K562 (cell line): ENCODE results near the gene TOM1L1. TPM values are rescaled to one million over a fixed set of nuclear protein-coding genes. Genes with fewer than 3 reads are reported as not detected.

Source experiments
- ATAC-seq: fragments of 200-7000 bp; cut with Tn5 transposase; 3 replicates; pipeline ENCODE4 v1.9.1; 2020; ENCODE audit warnings: moderate library complexity
- BruUV-seq: library from RNA; stranded (reverse); fragments of 400-500 nt; replicated peaks from 2 replicates; lab custom pipeline; 2021; lab: Mats Ljungman, UMichigan
- CTCF ChIA-PET: fragments of 300-600 bp; formaldehyde crosslinking; extraction: SDS; loops from one replicate; lab custom pipeline; 2021; ENCODE audit warnings: low intra/inter-chr PET ratio; lab: Yijun Ruan, JAX
- POLR2A ChIA-PET: fragments of 300-600, 350-650 bp; sonication (Branson Sonifier 250); formaldehyde crosslinking; extraction: SDS; loops from one replicate; lab custom pipeline; 2021; ENCODE audit warnings: antibody characterized with exemption, inconsistent platforms; lab: Yijun Ruan, JAX
- DNase-seq, 4 experiments: peaks; one replicate each; pipeline versions ENCODE4 v3.0.0 to v3.0.0-alpha.2; 2011 to 2018; ENCODE audit warnings: low spot score in 3 of 4, mixed read lengths in 3 of 4; ENCODE audit errors: extremely low read depth in 1 of 4
- FAIRE-seq: peaks from 2 replicates; lab custom pipeline; 2011; peaks lifted over from hg19 to GRCh38; lab: Jason Lieb, UNC
- H2AFZ ChIP-seq: 2 replicates; pipeline ENCODE4 v1.6.0; 2011; ENCODE audit warnings: low read depth, low read length, control low read depth, inconsistent platforms
- H3K27ac ChIP-seq: fragments of 200-600 bp; 3 replicates; pipeline ENCODE4 v1.8.0; 2011; ENCODE audit warnings: low read depth, mild to moderate bottlenecking, control low read depth, inconsistent platforms, low read length, moderate library complexity, mixed read lengths; ENCODE audit errors: extremely low read depth
- H3K27me3 ChIP-seq, 2 experiments: fragments of 300-600 bp in 1 of 2; 2 replicates in 1 of 2; 3 replicates in 1 of 2; pipeline versions ENCODE4 v1.6.0 to v1.8.0; 2011; ENCODE audit warnings: inconsistent platforms in 2 of 2, low read length in 2 of 2, mild to moderate bottlenecking in 1 of 2, mixed read lengths in 1 of 2, moderate library complexity in 1 of 2; ENCODE audit not compliant: control insufficient read depth in 2 of 2, insufficient read depth in 2 of 2
- H3K36me3 ChIP-seq: fragments of 300-600 bp; 3 replicates; pipeline ENCODE4 v1.8.0; 2011; ENCODE audit warnings: mild to moderate bottlenecking, low read length, inconsistent platforms; ENCODE audit not compliant: control insufficient read depth, insufficient read depth
- H3K4me1 ChIP-seq, 2 experiments: fragments of 200-600 bp in 1 of 2; replicated peaks in 1 of 2; 2 replicates in 1 of 2; 3 replicates in 1 of 2; pipeline versions ENCODE4 v1.5.1 to v1.8.0; 2011; ENCODE audit warnings: inconsistent platforms in 2 of 2, low read length in 2 of 2, mild to moderate bottlenecking in 1 of 2, mixed read lengths in 1 of 2, moderate library complexity in 1 of 2; ENCODE audit not compliant: control insufficient read depth in 2 of 2, insufficient read depth in 2 of 2
- H3K4me2 ChIP-seq: 2 replicates; pipeline ENCODE4 v1.6.1; 2011; ENCODE audit warnings: low read length, control low read depth, inconsistent platforms, mixed read lengths; ENCODE audit not compliant: insufficient read depth
- H3K4me3 ChIP-seq: fragments of 200-600 bp; sonication (generic), shearing (Covaris generic); 2 replicates; pipeline ENCODE4 v1.5.1; 2016; ENCODE audit warnings: control low read depth, inconsistent platforms
- H3K79me2 ChIP-seq: fragments of 200-600 bp; 3 replicates; pipeline ENCODE4 v1.8.0; 2011; ENCODE audit warnings: low read length, inconsistent platforms; ENCODE audit not compliant: control insufficient read depth, insufficient read depth
- H3K9ac ChIP-seq, 2 experiments: 2 replicates each; pipeline versions ENCODE4 v1.6.0 to v1.6.1; 2011; ENCODE audit warnings: low read depth in 2 of 2, low read length in 2 of 2, control low read depth in 1 of 2, inconsistent platforms in 1 of 2, mild to moderate bottlenecking in 1 of 2, mixed read lengths in 1 of 2; ENCODE audit not compliant: insufficient read depth in 1 of 2
- H3K9me1 ChIP-seq: one replicate; pipeline ENCODE4 v1.6.0; 2011; ENCODE audit warnings: inconsistent platforms, mild to moderate bottlenecking, low read length, moderate library complexity; ENCODE audit not compliant: control insufficient read depth, insufficient read depth
- H3K9me3 ChIP-seq: replicated peaks from 2 replicates; pipeline ENCODE4 v1.5.1; 2011; ENCODE audit warnings: low read depth, low read length, inconsistent platforms; ENCODE audit not compliant: control insufficient read depth, insufficient read depth
- H4K20me1 ChIP-seq: replicated peaks from 2 replicates; pipeline ENCODE4 v1.6.1; 2011; ENCODE audit warnings: low read length, inconsistent platforms, mixed read lengths; ENCODE audit not compliant: control insufficient read depth, insufficient read depth
- HES1 ChIP-seq: fragments of 450-650 bp; IDR thresholded peaks from 2 replicates; pipeline ENCODE4 v1.6.1; 2016; ENCODE audit warnings: low read depth, mild to moderate bottlenecking, moderate library complexity
- HNRNPLL ChIP-seq: fragments of 200-400 bp; formaldehyde crosslinking; IDR thresholded peaks from 2 replicates; pipeline ENCODE4 v1.6.1; 2017; ENCODE audit warnings: low read length, low read depth, mild to moderate bottlenecking; ENCODE audit not compliant: poor library complexity, severe bottlenecking
- IRF1 ChIP-seq: sonication (generic); formaldehyde crosslinking; IDR thresholded peaks from 2 replicates; pipeline ENCODE4 v1.8.0; 2022; ENCODE audit warnings: missing genetic modification reagents, mild to moderate bottlenecking, borderline replicate concordance
- NRF1 ChIP-seq, 2 experiments: fragments of 450-650 bp; IDR thresholded peaks in 1 of 2; conservative IDR thresholded peaks in 1 of 2; 2 replicates each; pipeline ENCODE4 v1.6.1; 2014; ENCODE audit warnings: mild to moderate bottlenecking in 2 of 2
- REST ChIP-seq, 2 experiments: fragments of 450-650 bp; formaldehyde crosslinking in 1 of 2; IDR thresholded peaks; 2 replicates each; pipeline versions ENCODE4 v1.4.0 to v1.6.1; 2014 to 2020; ENCODE audit warnings: mild to moderate bottlenecking in 2 of 2, borderline replicate concordance in 1 of 2, low read depth in 1 of 2
- TSHZ1 ChIP-seq: fragments of 250-450 bp; sonication (Bioruptor Pico); IDR thresholded peaks from 2 replicates; pipeline ENCODE4 v1.4.0; 2020; ENCODE audit warnings: mild to moderate bottlenecking, moderate library complexity
- ZBED1 ChIP-seq: IDR thresholded peaks from 2 replicates; pipeline ENCODE4 v1.6.1; 2014
- ZKSCAN8 ChIP-seq: fragments of 200-800 bp; sonication (Bioruptor generic); IDR thresholded peaks from 2 replicates; pipeline ENCODE4 v1.6.1; 2016; ENCODE audit warnings: missing genetic modification characterization, missing compliant biosample characterization
- in situ Hi-C: fragments of 300-500 bp; cut with MboI; formaldehyde crosslinking; loops from 4 replicates; pipeline ENCODE4 v1.15.0; 2018; ENCODE audit warnings: inconsistent platforms, mixed read lengths
- intact Hi-C: fragments of 100-400 bp; cut with micrococcal nuclease; formaldehyde crosslinking; loops from 2 replicates; pipeline ENCODE4 v1.14.2; 2022
- polyA plus RNA-seq, 8 experiments: library from polyadenylated mRNA; depleted of rRNA in 4 of 8; stranded (reverse) in 5 of 8; unstranded in 3 of 8; fragments of >200 nt; fragmentation: Nextera tagmentation in 2 of 8; fragmentation: Illumina TruSeq in 1 of 8; extraction: Ambion mirVana in 2 of 8; extraction: Trizol in 1 of 8; gene quantifications; 2 replicates each; pipeline versions ENCODE4 v1.2.1 to v1.2.3, GENCODE V29; 2011 to 2014; ENCODE audit warnings: inconsistent platforms in 1 of 8, missing spikeins in 1 of 8
- total RNA-seq, 7 experiments: library from RNA; depleted of rRNA in 6 of 7; stranded (reverse); fragments of >200 nt in 6 of 7; fragmentation: Illumina TruSeq in 2 of 7; extraction: Trizol in 2 of 7; gene quantifications; 2 replicates each; pipeline versions ENCODE4 v1.2.1 to v1.2.3, GENCODE V29; 2011 to 2021; ENCODE audit warnings: low replicate concordance in 1 of 7

The TOM1L1 gene
- total and polyA plus RNA-seq, 9 of the 15 experiments (the other 6 are each of a cell fraction or from before 2014, with no cell fraction given), result 21.3 to 74.3 (median 31.0) TPM

- FAIRE-seq, result no peak
Observed at GRCh38 chr17:54983260-54983659, 82.6 kb downstream of the TOM1L1 start.

More at GRCh38 chr17:54983260-54983659, 82.6 kb downstream of the TOM1L1 start:
- H2AFZ ChIP-seq, result no peak overlapping the region
- CTCF ChIA-PET, result no interaction called here
- no TSS peak for BruUV-seq
- DNase-seq, result no peak
- no peaks in the 10 kb centered on the region for H3K27me3 ChIP-seq
- no peaks in the 10 kb centered on the region for H3K9me1 ChIP-seq
- no peak overlapping the region for H3K27ac ChIP-seq
- H3K9ac ChIP-seq, result no peak overlapping the region
- in situ Hi-C loops, result no loop called here
- intact Hi-C loops, result no loop called here
- no peaks in the 10 kb centered on the region for H4K20me1 ChIP-seq
- peaks cover 0 to 2% of the 10 kb centered on the region in 2 experiments; a peak in 1 of 5 replicates for H3K4me1 ChIP-seq
- H3K4me2 ChIP-seq, result no peak overlapping the region
- ATAC-seq, result no peak
- POLR2A ChIA-PET, result no interaction called here
- H3K36me3 ChIP-seq, result peaks cover 13% of the 10 kb centered on the region
- peaks cover 43% of the 10 kb centered on the region for H3K79me2 ChIP-seq
- H3K4me3 ChIP-seq, result no peak overlapping the region
- TF ChIP-seq TSHZ1 (CRISPR knock-in tag), result no peak
- TF ChIP-seq NRF1 (conservative IDR thresholded peaks at IDR 0.05 in 1 of 2, IDR thresholded peaks at IDR 0.05 in 1 of 2), result no peak
- TF ChIP-seq HNRNPLL, result no peak
- TF ChIP-seq HES1, result no peak
- TF ChIP-seq ZBED1, result no peak
- TF ChIP-seq IRF1 (CRISPR knock-in tag), result no peak
- no peak for TF ChIP-seq REST (IDR thresholded peaks at IDR 0.05; ENCODE audit: borderline replicate concordance)
- no peak for TF ChIP-seq REST (CRISPR knock-in tag; IDR thresholded peaks at IDR 0.05; ENCODE audit: low read depth)
- TF ChIP-seq ZKSCAN8 (CRISPR knock-in tag), result no peak
- no peaks in the 10 kb centered on the region for H3K9me3 ChIP-seq
